ENCODE measurements around the gene FAM234A. TPM values are rescaled to one million over a fixed set of nuclear protein-coding genes. Genes with fewer than 3 reads are reported as not detected.

The FAM234A gene
- polyA plus RNA-seq, 1 donor, result 36.3 TPM

DNA sequence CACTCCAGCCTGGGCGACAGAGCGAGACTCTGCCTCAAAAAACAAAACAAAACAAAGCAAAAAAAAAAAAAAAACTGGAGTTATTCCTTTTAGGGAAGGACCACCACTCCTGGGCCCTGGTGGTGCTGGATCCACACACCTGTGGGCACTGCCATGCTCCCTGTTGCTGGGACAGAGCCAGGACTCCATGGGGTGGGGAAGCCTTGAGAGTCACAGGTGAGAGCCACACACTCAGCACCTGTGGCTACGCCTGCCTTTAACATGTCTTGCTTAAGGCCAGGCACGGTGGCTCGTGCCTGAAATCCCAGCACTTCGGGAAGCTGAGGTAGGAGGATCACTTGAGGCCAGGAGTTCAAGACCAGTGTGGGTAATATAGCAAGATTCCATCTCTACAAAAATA is 66.6 kb downstream of the FAM234A start:
- DNase-seq (ENCODE audit: low read depth), result no peak

DNA sequence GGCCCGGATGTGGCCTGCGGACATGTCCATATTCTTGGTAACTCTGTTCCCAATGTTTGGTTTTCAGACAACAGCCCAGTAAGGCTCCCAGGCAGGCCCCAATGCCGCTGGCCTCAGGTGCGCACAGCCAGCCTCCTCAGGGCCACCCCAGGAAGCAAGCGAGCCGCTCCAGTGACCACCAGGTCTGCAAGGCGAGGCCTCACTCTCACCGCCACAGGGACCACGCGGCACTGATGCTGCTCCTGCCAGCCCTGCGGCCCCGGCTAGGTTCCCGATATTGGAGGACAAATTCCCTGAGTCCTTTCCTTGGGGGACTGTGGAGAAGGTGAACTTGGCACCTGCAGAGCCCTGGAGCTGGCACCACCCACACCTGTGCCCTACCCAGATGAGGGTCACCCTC is 67.3 kb downstream of the FAM234A start:
- no peak for DNase-seq (ENCODE audit: low read depth)

DNA sequence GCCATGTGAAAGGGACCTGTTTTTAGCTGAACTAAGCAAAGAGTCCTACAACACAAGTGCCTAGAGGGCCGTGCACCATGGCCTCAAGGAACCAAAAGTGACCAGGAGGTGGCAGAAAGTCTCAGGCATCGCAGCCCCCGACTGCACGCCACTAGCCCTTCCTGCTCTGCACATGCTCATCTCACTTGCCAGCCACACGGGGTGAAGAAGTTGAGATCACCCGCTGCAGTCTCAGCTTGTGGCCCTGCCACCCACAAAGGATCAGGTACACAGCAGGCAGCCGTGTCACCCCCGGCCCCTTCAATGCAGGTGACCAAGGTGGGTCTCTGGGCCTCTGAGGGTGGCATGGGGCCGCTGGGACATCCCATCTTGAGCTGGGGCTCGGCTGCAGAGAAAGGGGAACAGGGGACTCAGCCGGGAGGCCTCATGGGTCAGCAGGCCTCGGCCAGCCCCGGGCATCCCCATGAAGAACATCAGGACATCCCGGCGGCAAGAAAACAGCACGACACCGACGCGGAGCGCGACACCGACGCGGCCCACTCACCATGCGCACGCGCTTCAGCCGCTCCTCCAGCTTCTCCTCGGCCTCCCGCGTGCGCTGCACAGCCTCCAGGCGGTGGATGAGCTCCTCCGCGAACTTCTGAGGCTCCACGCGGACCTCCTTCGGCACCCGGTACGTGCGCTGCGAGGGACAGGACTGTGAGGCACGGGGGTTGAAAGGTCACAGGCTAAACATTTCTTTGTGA is 69.3 kb downstream of the FAM234A start:
- DNase-seq (ENCODE audit: low read depth), result no peak

DNA sequence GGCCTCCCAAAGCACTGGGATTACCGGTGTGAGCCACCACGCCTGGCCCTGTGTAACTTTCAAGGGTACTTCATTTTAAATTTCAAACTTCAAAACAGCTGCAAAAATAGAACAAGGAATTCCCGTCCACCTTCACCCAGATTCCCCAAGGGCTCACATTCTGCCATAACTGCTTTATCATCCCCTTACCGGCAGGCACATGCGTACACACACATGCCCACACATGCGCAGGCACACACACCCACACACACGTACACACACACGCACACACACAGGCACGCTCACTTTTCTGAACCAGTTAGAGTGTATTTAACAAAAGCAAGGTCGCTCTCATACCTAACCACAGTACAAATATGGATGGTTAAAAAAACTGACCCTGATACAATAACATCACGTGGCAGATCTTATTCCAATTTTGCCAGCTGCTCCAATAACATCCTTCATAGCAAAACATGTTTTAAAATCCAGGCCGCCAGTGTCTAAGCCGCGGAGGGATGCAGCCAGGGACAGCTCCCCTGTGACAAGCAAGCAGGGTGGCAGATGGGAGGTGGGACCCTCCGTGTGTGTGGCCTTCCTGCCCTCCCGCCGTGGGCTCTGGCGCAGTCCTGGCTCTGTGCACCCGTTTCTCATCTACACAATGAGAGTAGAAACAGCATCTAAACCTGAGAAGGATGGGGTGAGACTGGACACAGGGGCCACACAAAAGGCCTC is 71.5 kb downstream of the FAM234A start:
- DNase-seq (ENCODE audit: low read depth), result no peak

DNA sequence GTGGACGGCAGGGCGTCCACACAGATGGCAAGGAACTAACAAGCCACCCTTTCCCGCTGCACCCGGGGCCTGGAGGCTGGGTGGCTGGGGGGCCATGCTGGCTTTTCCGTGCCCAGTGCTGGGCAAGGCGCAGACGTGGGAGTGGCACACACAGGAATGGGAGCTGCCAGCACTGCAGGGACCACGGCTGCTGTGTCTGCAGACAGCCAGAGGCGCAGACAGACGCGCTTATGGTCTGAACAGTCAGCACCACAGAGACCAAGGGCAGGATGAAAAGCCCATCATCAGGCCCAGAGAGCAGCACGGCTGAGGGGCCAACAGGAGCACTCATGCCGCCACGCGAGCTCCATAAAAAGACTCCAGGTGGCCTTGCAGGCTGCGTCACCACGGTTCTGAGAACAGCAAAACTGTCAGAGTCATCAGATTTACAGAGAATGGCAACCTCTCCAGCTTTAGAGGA is 72.3 kb downstream of the FAM234A start:
- no peak for DNase-seq (ENCODE audit: low read depth)

DNA sequence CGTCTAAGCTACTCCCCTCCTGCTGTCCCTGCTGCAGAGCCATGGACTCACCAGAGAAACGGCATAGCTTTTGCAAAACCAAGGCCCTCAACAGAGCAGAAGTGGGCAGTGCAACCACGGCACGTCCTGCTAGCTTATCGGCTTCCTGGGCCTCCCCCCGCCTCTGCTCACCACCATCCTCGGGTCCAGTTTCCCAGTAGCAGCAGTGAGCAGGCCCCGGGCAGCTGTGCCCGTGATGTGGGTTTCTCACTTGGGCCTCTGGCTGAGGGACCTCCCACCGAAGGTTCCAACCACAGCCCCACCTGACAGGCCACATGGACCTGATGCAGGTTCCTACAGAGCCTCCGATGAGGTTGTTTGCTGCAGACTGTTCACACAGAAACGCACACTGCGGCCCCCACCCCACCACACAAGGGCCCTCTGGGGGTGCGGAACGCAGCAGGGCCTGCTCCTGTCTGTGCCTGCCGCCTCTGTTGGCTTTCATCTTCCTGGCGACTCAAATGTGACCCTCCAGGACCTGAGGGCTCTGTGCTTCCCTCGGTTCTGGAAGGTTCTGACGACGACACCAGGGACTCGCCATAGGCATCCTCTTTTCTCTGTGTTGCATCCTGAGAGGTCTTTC is 73.2 kb downstream of the FAM234A start:
- DNase-seq (ENCODE audit: low read depth), result no peak

DNA sequence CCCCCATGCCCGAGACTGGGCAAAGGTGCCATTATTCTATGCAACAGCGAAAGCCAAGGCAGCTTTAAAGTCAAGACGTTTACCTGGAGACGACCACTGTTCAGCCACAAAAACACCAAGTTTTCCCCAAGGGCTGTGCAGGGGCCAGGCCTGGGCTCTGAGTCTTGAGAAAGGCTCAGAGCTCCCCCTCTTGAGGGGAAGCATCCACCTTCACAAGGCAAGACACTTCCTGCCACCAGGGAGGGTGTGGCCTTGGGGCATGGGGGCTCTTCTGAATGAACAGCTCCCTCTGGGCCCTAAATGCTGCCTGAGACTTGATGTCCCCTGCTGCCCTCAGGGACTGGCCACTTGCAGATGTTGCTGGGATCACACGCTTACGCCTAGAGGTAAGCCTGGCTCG is 74.9 kb downstream of the FAM234A start:
- no peak for DNase-seq (ENCODE audit: low read depth)

DNA sequence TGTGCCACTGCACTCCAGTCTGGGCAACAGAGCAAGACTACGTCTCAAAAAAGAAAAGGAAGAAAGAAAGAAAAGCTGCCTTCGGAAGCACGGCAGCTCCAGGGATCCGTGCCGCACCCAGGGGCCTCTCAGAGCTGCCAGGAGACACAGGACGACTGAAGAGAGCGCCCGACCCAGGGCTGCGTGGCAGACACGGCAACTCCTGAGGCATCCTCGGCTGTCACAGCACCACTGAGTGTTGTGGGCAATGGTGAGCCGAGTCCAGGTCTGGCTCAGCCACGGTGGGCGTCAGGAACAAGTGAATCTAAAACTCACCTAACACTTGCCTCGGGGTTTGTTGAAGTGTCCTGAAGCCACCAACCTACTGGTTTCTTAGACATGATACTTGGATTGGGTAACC is 77.1 kb downstream of the FAM234A start:
- no peak for DNase-seq (ENCODE audit: low read depth)

DNA sequence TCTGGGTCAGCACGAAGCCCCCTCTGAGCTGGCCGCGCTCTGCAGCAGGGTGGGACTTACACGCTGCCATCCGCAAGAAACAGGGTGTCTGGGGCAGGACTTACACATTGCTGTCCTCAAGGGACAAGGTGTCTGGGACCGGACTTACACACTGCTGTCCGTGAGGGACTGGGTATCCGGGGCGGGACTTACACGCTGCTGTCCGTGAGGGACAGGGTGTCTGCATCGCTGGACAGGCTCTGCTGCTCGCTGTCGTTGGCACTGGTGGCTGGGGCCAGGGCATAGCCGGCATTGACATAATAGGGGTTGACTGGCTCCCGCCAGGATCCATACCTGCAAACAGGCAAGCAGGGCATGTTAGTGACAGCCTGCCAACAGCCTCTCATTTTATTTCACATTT is 79.7 kb downstream of the FAM234A start:
- DNase-seq (ENCODE audit: low read depth), result no peak

DNA sequence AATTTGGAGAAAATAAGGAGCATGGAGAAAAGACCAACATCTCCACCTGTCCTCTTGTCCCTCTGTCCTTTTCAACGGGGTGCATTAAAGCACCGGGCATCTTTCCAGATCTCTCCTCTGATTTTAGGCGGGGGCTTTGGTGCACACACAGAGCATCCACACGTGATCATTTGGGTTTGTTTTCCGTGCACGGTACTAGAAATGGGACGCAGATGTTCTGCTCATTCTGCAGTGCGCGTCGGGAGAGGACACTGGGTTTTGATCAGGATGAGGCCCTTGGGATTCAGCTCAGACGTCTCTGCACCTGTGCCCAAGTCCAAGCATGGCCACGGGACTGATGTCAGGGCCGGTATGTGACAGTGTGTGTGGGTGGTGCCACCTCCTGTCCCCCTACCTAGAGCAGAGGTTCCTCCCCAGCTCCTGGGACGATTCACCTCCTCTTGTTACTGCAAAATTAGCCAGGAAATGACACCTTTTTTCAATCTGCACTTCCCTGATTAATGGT is 80.2 kb downstream of the FAM234A start:
- no peak for DNase-seq (ENCODE audit: low read depth)

Other genes starting within 250 kb of the FAM234A start
- gene POLR3K, start 181.2 kb upstream of the FAM234A start, polyA plus RNA-seq (ENCODE audit: insufficient read length), result 6.7 TPM
- 30.6 TPM for gene SNRNP25, start 181.0 kb upstream of the FAM234A start, polyA plus RNA-seq (ENCODE audit: insufficient read length)
- gene RHBDF1, start 162.2 kb upstream of the FAM234A start, polyA plus RNA-seq (ENCODE audit: insufficient read length), result 38.1 TPM
- 23.4 TPM for gene MPG, start 156.6 kb upstream of the FAM234A start, polyA plus RNA-seq (ENCODE audit: insufficient read length)
- gene NPRL3, start 96.1 kb upstream of the FAM234A start, polyA plus RNA-seq (ENCODE audit: insufficient read length), result 25.5 TPM
- 4.9 TPM for gene HBZ, start 82.2 kb upstream of the FAM234A start, polyA plus RNA-seq (ENCODE audit: insufficient read length)
- gene HBM, start 68.8 kb upstream of the FAM234A start, polyA plus RNA-seq (ENCODE audit: insufficient read length), result 6.8 TPM
- gene HBA2, start 61.9 kb upstream of the FAM234A start, polyA plus RNA-seq (ENCODE audit: insufficient read length), result 3,429 TPM
- 2,062 TPM for gene HBA1, start 58.1 kb upstream of the FAM234A start, polyA plus RNA-seq (ENCODE audit: insufficient read length)
- gene HBQ1, start 54.4 kb upstream of the FAM234A start, polyA plus RNA-seq (ENCODE audit: insufficient read length), result 1.4 TPM
- 67.5 TPM for gene LUC7L, start 5.4 kb upstream of the FAM234A start, polyA plus RNA-seq (ENCODE audit: insufficient read length)
- gene RGS11, start 41.1 kb downstream of the FAM234A start, polyA plus RNA-seq (ENCODE audit: insufficient read length), result 3.6 TPM
- 0.82 TPM for gene ARHGDIG, start 45.8 kb downstream of the FAM234A start, polyA plus RNA-seq (ENCODE audit: insufficient read length)
- gene PDIA2, start 48.3 kb downstream of the FAM234A start, polyA plus RNA-seq (ENCODE audit: insufficient read length), result 0.68 TPM
- gene AXIN1, start 117.9 kb downstream of the FAM234A start, polyA plus RNA-seq (ENCODE audit: insufficient read length), result 11.3 TPM
- 44.6 TPM for gene MRPL28, start 135.7 kb downstream of the FAM234A start, polyA plus RNA-seq (ENCODE audit: insufficient read length)
- 28.5 TPM for gene PGAP6, start 147.2 kb downstream of the FAM234A start, polyA plus RNA-seq (ENCODE audit: insufficient read length)
- gene NME4, start 162.4 kb downstream of the FAM234A start, polyA plus RNA-seq (ENCODE audit: insufficient read length), result 66.4 TPM
- 14.4 TPM for gene DECR2, start 167.1 kb downstream of the FAM234A start, polyA plus RNA-seq (ENCODE audit: insufficient read length)
- 30.4 TPM for gene RAB11FIP3, start 190.8 kb downstream of the FAM234A start, polyA plus RNA-seq (ENCODE audit: insufficient read length)

Measured in forelimb muscle (tissue), 1 donor.